Tibial nerve (tissue), 4 donors: ENCODE results near the gene COG5.

ENCODE experiments used
- EP300 ChIP-seq, 2 donors: sonication (generic); formaldehyde crosslinking; IDR thresholded peaks; one replicate each; pipeline ENCODE4 v1.6.1; 2017; ENCODE audit warnings: antibody characterized with exemption in 2 of 2, mild to moderate bottlenecking in 1 of 2
- POLR2A ChIP-seq, 2 donors: fragments of 450-650 bp; IDR thresholded peaks; one replicate each; pipeline ENCODE4 v1.6.1; 2017; ENCODE audit warnings: antibody characterized with exemption in 2 of 2, mild to moderate bottlenecking in 2 of 2, moderate library complexity in 2 of 2
- TF ChIP-seq, protein P1 (sequence below), 5 experiments: fragments of 200-600 bp in 3 of 5; fragments of 450-650 bp in 2 of 5; sonication (generic) in 3 of 5; IDR thresholded peaks; one replicate each; pipeline ENCODE4 v1.5.1; 2016 to 2019; ENCODE audit warnings: antibody characterized with exemption in 5 of 5, mild to moderate bottlenecking in 3 of 5, moderate library complexity in 2 of 5

DNA sequence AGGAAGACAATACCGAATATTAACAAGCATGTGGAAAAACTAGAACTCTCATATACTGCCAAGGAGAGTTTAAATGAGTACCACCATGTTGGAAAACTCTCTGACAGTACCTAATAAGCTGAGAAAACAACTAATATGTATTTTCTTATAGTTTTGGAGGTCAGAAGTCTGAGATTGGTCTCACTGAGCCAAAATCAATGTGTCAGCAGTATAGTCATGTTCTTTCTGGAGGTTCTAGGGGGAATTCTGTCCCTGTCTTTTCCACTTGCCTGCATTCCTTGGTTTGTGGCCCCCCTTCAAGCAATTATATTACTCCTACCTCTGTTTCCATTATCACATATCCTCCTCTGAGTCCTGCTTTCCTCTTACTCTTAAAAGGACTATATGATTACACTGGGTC lies 250.4 kb downstream of the COG5 start:
- TF ChIP-seq, protein P1, sequence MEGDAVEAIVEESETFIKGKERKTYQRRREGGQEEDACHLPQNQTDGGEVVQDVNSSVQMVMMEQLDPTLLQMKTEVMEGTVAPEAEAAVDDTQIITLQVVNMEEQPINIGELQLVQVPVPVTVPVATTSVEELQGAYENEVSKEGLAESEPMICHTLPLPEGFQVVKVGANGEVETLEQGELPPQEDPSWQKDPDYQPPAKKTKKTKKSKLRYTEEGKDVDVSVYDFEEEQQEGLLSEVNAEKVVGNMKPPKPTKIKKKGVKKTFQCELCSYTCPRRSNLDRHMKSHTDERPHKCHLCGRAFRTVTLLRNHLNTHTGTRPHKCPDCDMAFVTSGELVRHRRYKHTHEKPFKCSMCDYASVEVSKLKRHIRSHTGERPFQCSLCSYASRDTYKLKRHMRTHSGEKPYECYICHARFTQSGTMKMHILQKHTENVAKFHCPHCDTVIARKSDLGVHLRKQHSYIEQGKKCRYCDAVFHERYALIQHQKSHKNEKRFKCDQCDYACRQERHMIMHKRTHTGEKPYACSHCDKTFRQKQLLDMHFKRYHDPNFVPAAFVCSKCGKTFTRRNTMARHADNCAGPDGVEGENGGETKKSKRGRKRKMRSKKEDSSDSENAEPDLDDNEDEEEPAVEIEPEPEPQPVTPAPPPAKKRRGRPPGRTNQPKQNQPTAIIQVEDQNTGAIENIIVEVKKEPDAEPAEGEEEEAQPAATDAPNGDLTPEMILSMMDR (IDR thresholded peaks at IDR 0.05): no peak
- TF ChIP-seq EP300 (IDR thresholded peaks at IDR 0.05): no peak
- no peak for TF ChIP-seq POLR2A (IDR thresholded peaks at IDR 0.05)
